OCI-LY1 (cell line): ENCODE measurements around the gene JMJD4.

Source experiments
- H2AFZ ChIP-seq: fragments of 200-600 bp; sonication (generic), shearing (Covaris generic); 2 replicates; pipeline ENCODE4 v1.6.0; 2014; ENCODE audit warnings: antibody characterized with exemption, mild to moderate bottlenecking, low read length
- H3F3A ChIP-seq: fragments of 200-600 bp; sonication (generic), shearing (Covaris generic); 2 replicates; pipeline ENCODE4 v1.6.0; 2014; ENCODE audit warnings: mild to moderate bottlenecking, antibody characterized with exemption, low read length, moderate library complexity; ENCODE audit not compliant: insufficient read depth
- H3K27ac ChIP-seq: fragments of 200-600 bp; sonication (generic); 2 replicates; pipeline ENCODE4 v1.5.1; 2014; ENCODE audit warnings: low read length, mixed run types, mild to moderate bottlenecking, low read depth; ENCODE audit not compliant: poor library complexity, severe bottlenecking
- H3K27me3 ChIP-seq: fragments of 200-600 bp; sonication (generic); 2 replicates; pipeline ENCODE4 v1.6.0; 2014; ENCODE audit warnings: antibody characterized with exemption, mild to moderate bottlenecking, low read length, moderate library complexity; ENCODE audit not compliant: insufficient read depth
- H3K36me3 ChIP-seq: fragments of 200-600 bp; sonication (generic); 2 replicates; pipeline ENCODE4 v1.6.1; 2014; ENCODE audit warnings: mild to moderate bottlenecking, antibody characterized with exemption, low read length, moderate library complexity, mixed read lengths; ENCODE audit not compliant: insufficient read depth
- H3K4me1 ChIP-seq: fragments of 200-600 bp; sonication (generic); 2 replicates; pipeline ENCODE4 v1.5.1; 2014; ENCODE audit warnings: mild to moderate bottlenecking, low read length, moderate library complexity; ENCODE audit not compliant: insufficient read depth, severe bottlenecking
- H3K4me2 ChIP-seq: fragments of 200-600 bp; sonication (generic), shearing (Covaris generic); 2 replicates; pipeline ENCODE4 v1.6.1; 2014; ENCODE audit warnings: low read length
- H3K4me3 ChIP-seq: fragments of 200-600 bp; sonication (generic); 2 replicates; pipeline ENCODE4 v1.5.1; 2014; ENCODE audit warnings: low read length, low read depth, mild to moderate bottlenecking, mixed read lengths; ENCODE audit not compliant: poor library complexity, severe bottlenecking
- H3K79me2 ChIP-seq: fragments of 200-600 bp; shearing (Covaris generic); 2 replicates; pipeline ENCODE4 v1.6.1; 2016; ENCODE audit warnings: mixed run types, low read length, mixed read lengths; ENCODE audit not compliant: insufficient read depth
- H3K9ac ChIP-seq: fragments of 200-600 bp; sonication (generic), shearing (Covaris generic); 2 replicates; pipeline ENCODE4 v1.6.1; 2014; ENCODE audit warnings: mild to moderate bottlenecking, low read length, mixed read lengths
- H3K9me2 ChIP-seq: fragments of 200-600 bp; sonication (generic), shearing (Covaris generic); 2 replicates; pipeline ENCODE4 v1.6.1; 2014; ENCODE audit warnings: low read depth, mild to moderate bottlenecking, low read length, mixed read lengths
- H3K9me3 ChIP-seq: fragments of 200-600 bp; shearing (Covaris generic); 2 replicates; pipeline ENCODE4 v1.6.1; 2014; ENCODE audit warnings: low read length, mixed read lengths
- H4K20me1 ChIP-seq: fragments of 200-600 bp; sonication (generic), shearing (Covaris generic); 2 replicates; pipeline ENCODE4 v1.6.0; 2016; ENCODE audit warnings: mild to moderate bottlenecking, low read length; ENCODE audit not compliant: insufficient read depth
- EZH2 ChIP-seq: fragments of 200-600 bp; sonication (generic), shearing (Covaris generic); IDR thresholded peaks from 2 replicates; pipeline ENCODE4 v1.8.0; 2017; ENCODE audit warnings: borderline replicate concordance, mixed run types, mild to moderate bottlenecking, antibody characterized with exemption, low read length, moderate library complexity, mixed read lengths
- TF ChIP-seq, protein P1 (sequence below): fragments of 200-600 bp; sonication (generic), shearing (Covaris generic); IDR thresholded peaks from 2 replicates; pipeline ENCODE4 v1.5.1; 2017; ENCODE audit warnings: mild to moderate bottlenecking, antibody characterized with exemption, low read length, moderate library complexity, mixed read lengths

Gene JMJD4

GRCh38 chr1:227734546-227734855, 601 bp downstream of the JMJD4 start:
- peak overlapping the region; percentile 98 for H3K9ac ChIP-seq
- H3F3A ChIP-seq = no peaks in the 10 kb centered on the region
- no peak overlapping the region for H2AFZ ChIP-seq
- H3K9me2 ChIP-seq = no peaks in the 10 kb centered on the region
- peaks cover 30% of the 10 kb centered on the region; the same call in 1 of the 2 replicates for H3K36me3 ChIP-seq
- peak overlapping the region; percentile 95 for H3K4me2 ChIP-seq
- peaks cover 47% of the 10 kb centered on the region for H3K4me1 ChIP-seq
- no peak for TF ChIP-seq EZH2
- TF ChIP-seq, protein P1, sequence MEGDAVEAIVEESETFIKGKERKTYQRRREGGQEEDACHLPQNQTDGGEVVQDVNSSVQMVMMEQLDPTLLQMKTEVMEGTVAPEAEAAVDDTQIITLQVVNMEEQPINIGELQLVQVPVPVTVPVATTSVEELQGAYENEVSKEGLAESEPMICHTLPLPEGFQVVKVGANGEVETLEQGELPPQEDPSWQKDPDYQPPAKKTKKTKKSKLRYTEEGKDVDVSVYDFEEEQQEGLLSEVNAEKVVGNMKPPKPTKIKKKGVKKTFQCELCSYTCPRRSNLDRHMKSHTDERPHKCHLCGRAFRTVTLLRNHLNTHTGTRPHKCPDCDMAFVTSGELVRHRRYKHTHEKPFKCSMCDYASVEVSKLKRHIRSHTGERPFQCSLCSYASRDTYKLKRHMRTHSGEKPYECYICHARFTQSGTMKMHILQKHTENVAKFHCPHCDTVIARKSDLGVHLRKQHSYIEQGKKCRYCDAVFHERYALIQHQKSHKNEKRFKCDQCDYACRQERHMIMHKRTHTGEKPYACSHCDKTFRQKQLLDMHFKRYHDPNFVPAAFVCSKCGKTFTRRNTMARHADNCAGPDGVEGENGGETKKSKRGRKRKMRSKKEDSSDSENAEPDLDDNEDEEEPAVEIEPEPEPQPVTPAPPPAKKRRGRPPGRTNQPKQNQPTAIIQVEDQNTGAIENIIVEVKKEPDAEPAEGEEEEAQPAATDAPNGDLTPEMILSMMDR = no peak
- no peak overlapping the region for H3K27ac ChIP-seq
- no peaks in the 10 kb centered on the region for H4K20me1 ChIP-seq
- no peaks in the 10 kb centered on the region for H3K9me3 ChIP-seq
- peaks cover 21% of the 10 kb centered on the region for H3K79me2 ChIP-seq
- no peaks in the 10 kb centered on the region for H3K27me3 ChIP-seq
- peak overlapping the region; percentile 96 for H3K4me3 ChIP-seq

DNA sequence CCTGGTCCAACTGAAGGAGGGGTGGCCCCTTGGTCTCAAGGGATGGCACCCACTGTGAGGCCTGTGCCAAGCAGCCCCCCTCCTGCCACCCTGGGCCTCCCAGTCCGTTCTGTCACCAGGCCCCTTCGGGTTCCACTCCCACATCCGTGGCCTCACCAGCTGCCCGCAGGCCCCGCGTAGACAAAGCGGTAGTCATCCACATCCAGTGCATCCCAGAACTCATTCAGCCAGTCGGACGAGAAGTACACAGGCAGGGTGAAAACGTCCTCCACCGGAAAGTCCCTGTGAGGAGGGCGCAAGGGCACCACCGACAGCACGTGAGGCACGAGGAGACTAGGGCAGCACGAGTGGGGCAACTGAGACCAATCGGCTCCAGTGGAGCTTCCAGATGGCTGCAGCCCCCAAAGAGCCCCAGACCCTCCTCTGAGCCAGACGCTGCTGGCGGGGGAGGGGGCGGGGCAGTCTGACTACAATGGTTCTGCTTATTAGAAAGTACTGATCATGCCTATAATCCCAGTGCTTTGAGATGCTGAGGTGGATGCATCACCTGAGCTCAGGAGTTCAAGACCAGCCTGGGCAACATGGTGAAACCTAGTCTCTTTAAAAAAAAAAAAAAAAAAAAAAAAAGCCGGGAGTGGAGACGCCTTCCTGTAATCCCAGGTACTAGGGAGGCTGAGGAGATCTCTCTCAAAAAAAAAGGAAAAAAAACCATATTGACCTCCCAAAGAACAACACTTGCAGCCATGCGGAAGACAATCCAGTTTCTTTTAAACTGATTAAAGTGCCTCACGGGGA, 1.2 kb downstream of the JMJD4 start:
- Histone ChIP-seq H3K27ac (no peak overlapping the region), H4K20me1 (no peaks in the 10 kb centered on the region)

GRCh38 chr1:227733309-227733705, 1.8 kb downstream of the JMJD4 start:
- Histone ChIP-seq H3K9ac (no peak overlapping the region; the same call in 1 of the 2 replicates), H3K4me2 (peak overlapping the region; percentile 95)

More for the DNA sequence above, 1.2 kb downstream of the JMJD4 start:
- H3K4me3 ChIP-seq = peak overlapping the region; percentile 96
- TF ChIP-seq, protein P1 = no peak
- TF ChIP-seq EZH2 = no peak
- H3F3A ChIP-seq = no peaks in the 10 kb centered on the region
- peaks cover 21% of the 10 kb centered on the region for H3K79me2 ChIP-seq
- peak overlapping the region; percentile 98 for H3K9ac ChIP-seq
- H3K4me1 ChIP-seq = peaks cover 45% of the 10 kb centered on the region
- peak overlapping the region; percentile 95 for H3K4me2 ChIP-seq
- H3K27me3 ChIP-seq = no peaks in the 10 kb centered on the region
- no peak overlapping the region for H2AFZ ChIP-seq
- H3K36me3 ChIP-seq = peaks cover 30% of the 10 kb centered on the region; the same call in 1 of the 2 replicates
- H3K9me3 ChIP-seq = no peaks in the 10 kb centered on the region
- no peaks in the 10 kb centered on the region for H3K9me2 ChIP-seq

More at GRCh38 chr1:227733309-227733705, 1.8 kb downstream of the JMJD4 start:
- no peak overlapping the region for H3K27ac ChIP-seq
- H3K79me2 ChIP-seq = peaks cover 17% of the 10 kb centered on the region
- no peaks in the 10 kb centered on the region for H3F3A ChIP-seq
- no peak overlapping the region for H2AFZ ChIP-seq
- H3K4me3 ChIP-seq = peak overlapping the region; percentile 96
- H4K20me1 ChIP-seq = no peaks in the 10 kb centered on the region
- H3K36me3 ChIP-seq = peaks cover 30% of the 10 kb centered on the region; the same call in 1 of the 2 replicates
- H3K9me3 ChIP-seq = no peaks in the 10 kb centered on the region
- TF ChIP-seq EZH2 = no peak
- TF ChIP-seq, protein P1 = no peak
- H3K9me2 ChIP-seq = no peaks in the 10 kb centered on the region
- peaks cover 44% of the 10 kb centered on the region for H3K4me1 ChIP-seq
- H3K27me3 ChIP-seq = no peaks in the 10 kb centered on the region
